Keratinocyte (primary cell): Measurements from ENCODE around the gene FAM83C. TPM values are rescaled to one million over a fixed set of nuclear protein-coding genes. Genes with fewer than 3 reads are reported as not detected.

Experiments
- DNase-seq: peaks from one replicate; pipeline ENCODE4 v3.0.0-alpha.2; 2011; ENCODE audit warnings: low read depth, missing footprints, low spot score
- FAIRE-seq: peaks from 2 replicates; lab custom pipeline; 2011; peaks lifted over from hg19 to GRCh38; lab: Jason Lieb, UNC
- H2AFZ ChIP-seq: 2 replicates; pipeline ENCODE4 v1.6.0; 2012; ENCODE audit warnings: low read length, control low read depth, inconsistent platforms; ENCODE audit not compliant: control insufficient read depth
- H3K27ac ChIP-seq: 2 replicates; pipeline ENCODE4 v1.5.1; 2011; ENCODE audit warnings: low read length; ENCODE audit not compliant: control insufficient read depth, insufficient read depth
- H3K27me3 ChIP-seq: 3 replicates; pipeline ENCODE4 v1.6.0; 2011; ENCODE audit warnings: low read length; ENCODE audit not compliant: control insufficient read depth, insufficient read depth; ENCODE audit errors: extremely low read depth
- H3K36me3 ChIP-seq, 2 experiments: 2 replicates in 1 of 2; 3 replicates in 1 of 2; pipeline ENCODE4 v1.5.1; 2011; ENCODE audit warnings: low read length in 2 of 2, mild to moderate bottlenecking in 1 of 2; ENCODE audit not compliant: control insufficient read depth in 2 of 2, insufficient read depth in 2 of 2; ENCODE audit errors: extremely low read depth in 1 of 2
- H3K4me1 ChIP-seq: 3 replicates; pipeline ENCODE4 v1.5.1; 2011; ENCODE audit warnings: low read length; ENCODE audit not compliant: control insufficient read depth, insufficient read depth; ENCODE audit errors: extremely low read depth
- H3K4me2 ChIP-seq: 3 replicates; pipeline ENCODE4 v1.6.0; 2011; ENCODE audit warnings: low read depth, low read length; ENCODE audit not compliant: control insufficient read depth, insufficient read depth; ENCODE audit errors: extremely low read depth
- H3K4me3 ChIP-seq, 3 experiments: fragments of 200-600 bp in 1 of 3; sonication (generic) in 1 of 3; 2 replicates in 2 of 3; 3 replicates in 1 of 3; pipeline ENCODE4 v1.5.1; 2011 to 2016; ENCODE audit warnings: low read length in 3 of 3, mild to moderate bottlenecking in 3 of 3, control low read depth in 2 of 3, inconsistent platforms in 1 of 3, low read depth in 1 of 3, mixed read lengths in 1 of 3, mixed run types in 1 of 3, moderate library complexity in 1 of 3; ENCODE audit not compliant: control insufficient read depth in 2 of 3, insufficient read depth in 2 of 3; ENCODE audit errors: extremely low read depth in 1 of 3
- H3K79me2 ChIP-seq: 2 replicates; pipeline ENCODE4 v1.6.0; 2012; ENCODE audit warnings: low read length; ENCODE audit not compliant: control insufficient read depth, insufficient read depth
- H3K9ac ChIP-seq: 3 replicates; pipeline ENCODE4 v1.6.0; 2011; ENCODE audit warnings: low read length; ENCODE audit not compliant: control insufficient read depth, insufficient read depth; ENCODE audit errors: extremely low read depth
- H3K9me1 ChIP-seq: 3 replicates; pipeline ENCODE4 v1.6.0; 2011; ENCODE audit warnings: low read length; ENCODE audit not compliant: control insufficient read depth, insufficient read depth; ENCODE audit errors: extremely low read depth
- H3K9me3 ChIP-seq: 2 replicates; pipeline ENCODE4 v1.5.1; 2012; ENCODE audit warnings: low read depth, low read length; ENCODE audit not compliant: control insufficient read depth
- H4K20me1 ChIP-seq: 3 replicates; pipeline ENCODE4 v1.6.0; 2011; ENCODE audit warnings: low read length; ENCODE audit not compliant: control insufficient read depth, insufficient read depth; ENCODE audit errors: extremely low read depth
- EZH2 ChIP-seq: IDR thresholded peaks from one replicate; pipeline ENCODE4 v1.6.1; 2012; ENCODE audit warnings: inconsistent platforms, mild to moderate bottlenecking, low read length, moderate library complexity
- dilution Hi-C: fragments of 300-500 bp; cut with MboI; formaldehyde crosslinking; loops from one replicate; pipeline ENCODE4 v1.7.0; 2020; ENCODE audit warnings: low sequenced_read_pairs; ENCODE audit not compliant: extremely low pct_ligation_motif_present
- polyA plus RNA-seq, 5 experiments: library from polyadenylated mRNA; depleted of rRNA in 3 of 5; stranded (reverse) in 3 of 5; stranded (forward) in 1 of 5; unstranded in 1 of 5; fragments of >200 nt; gene quantifications; 1 replicate in 1 of 5; 2 replicates in 3 of 5; 3 replicates in 1 of 5; pipeline versions ENCODE4 v1.2.1 to v1.2.3, GENCODE V29; 2011 to 2012; ENCODE audit warnings: missing spikeins in 2 of 5, low read depth in 1 of 5, low replicate concordance in 1 of 5
- TF ChIP-seq, protein P1 (sequence below), 3 experiments: IDR thresholded peaks in 1 of 3; conservative IDR thresholded peaks in 1 of 3; optimal IDR thresholded peaks in 1 of 3; 2 replicates in 2 of 3; 3 replicates in 1 of 3; pipeline versions ENCODE3 to v1.5.1; 2011; ENCODE audit warnings: low read length in 3 of 3, mild to moderate bottlenecking in 3 of 3, moderate library complexity in 2 of 3, control low read depth in 1 of 3, inconsistent platforms in 1 of 3; ENCODE audit not compliant: insufficient read depth in 2 of 3; ENCODE audit errors: extremely low read depth in 1 of 3

FAM83C gene
- polyA plus RNA-seq, 1 donor (not counting 4 experiments of a cell fraction or from before 2014, with no cell fraction given) = 12.4 TPM

DNA sequence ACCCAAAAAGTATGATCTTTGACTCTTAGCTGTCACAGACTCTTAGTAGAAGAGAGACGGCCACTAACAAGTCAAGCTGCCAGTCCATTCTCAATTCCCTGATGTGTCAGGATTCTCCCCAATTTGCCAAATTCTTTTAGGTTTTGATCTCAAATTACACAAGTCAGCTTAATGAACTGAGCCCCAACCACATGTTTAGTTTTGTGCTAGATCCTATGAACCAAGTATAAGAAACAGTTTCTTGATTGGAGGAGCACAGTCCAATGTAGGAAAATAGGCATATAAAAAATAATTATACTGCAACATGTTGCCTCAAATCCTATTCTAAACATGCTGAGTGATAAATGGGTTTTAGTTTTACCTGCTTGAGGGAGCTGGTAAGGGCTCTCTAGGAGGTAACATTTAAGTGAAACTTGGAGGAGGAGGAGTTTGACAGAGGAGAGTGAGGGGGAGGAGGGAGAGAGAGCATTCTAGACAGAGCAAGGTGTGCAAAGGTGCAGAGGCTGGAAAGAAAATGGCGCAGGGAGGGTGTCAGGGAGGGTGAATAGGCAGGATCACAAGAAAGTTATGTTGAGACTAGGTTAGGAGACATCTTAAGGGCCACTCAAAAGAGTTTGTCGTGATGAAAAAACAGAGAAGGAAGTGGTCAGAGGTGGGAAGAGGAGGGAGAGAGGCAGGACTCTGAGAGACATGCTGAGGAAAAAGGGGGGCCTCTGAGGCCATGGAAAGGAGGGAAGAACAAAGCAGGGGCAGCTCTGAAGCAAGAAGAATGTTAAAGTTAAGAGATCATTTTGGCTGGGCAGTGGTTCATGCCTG lies 22.8 kb upstream of the FAM83C start:
- Histone ChIP-seq H3K27me3 (no peaks in the 10 kb centered on the region), H3K27ac (no peak overlapping the region), H2AFZ (no peak overlapping the region), H3K9ac (no peak overlapping the region), H3K79me2 (no peaks in the 10 kb centered on the region), H3K36me3 (peaks cover 0 to 8% of the 10 kb centered on the region in 2 experiments), H3K9me3 (no peaks in the 10 kb centered on the region), H3K9me1 (no peaks in the 10 kb centered on the region), H4K20me1 (no peaks in the 10 kb centered on the region), H3K4me2 (no peak overlapping the region), H3K4me1 (peaks cover 65% of the 10 kb centered on the region), H3K4me3 (no peak overlapping the region)
- dilution Hi-C loops = no loop called here
- TF ChIP-seq EZH2 = no peak
- TF ChIP-seq, protein P1, sequence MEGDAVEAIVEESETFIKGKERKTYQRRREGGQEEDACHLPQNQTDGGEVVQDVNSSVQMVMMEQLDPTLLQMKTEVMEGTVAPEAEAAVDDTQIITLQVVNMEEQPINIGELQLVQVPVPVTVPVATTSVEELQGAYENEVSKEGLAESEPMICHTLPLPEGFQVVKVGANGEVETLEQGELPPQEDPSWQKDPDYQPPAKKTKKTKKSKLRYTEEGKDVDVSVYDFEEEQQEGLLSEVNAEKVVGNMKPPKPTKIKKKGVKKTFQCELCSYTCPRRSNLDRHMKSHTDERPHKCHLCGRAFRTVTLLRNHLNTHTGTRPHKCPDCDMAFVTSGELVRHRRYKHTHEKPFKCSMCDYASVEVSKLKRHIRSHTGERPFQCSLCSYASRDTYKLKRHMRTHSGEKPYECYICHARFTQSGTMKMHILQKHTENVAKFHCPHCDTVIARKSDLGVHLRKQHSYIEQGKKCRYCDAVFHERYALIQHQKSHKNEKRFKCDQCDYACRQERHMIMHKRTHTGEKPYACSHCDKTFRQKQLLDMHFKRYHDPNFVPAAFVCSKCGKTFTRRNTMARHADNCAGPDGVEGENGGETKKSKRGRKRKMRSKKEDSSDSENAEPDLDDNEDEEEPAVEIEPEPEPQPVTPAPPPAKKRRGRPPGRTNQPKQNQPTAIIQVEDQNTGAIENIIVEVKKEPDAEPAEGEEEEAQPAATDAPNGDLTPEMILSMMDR (optimal IDR thresholded peaks at IDR 0.05 in 1 of 3, IDR thresholded peaks at IDR 0.05 in 1 of 3, conservative IDR thresholded peaks at IDR 0.05 in 1 of 3; ENCODE audit: extremely low read depth in 1 of 3, insufficient read depth in 2 of 3, low read length in 3 of 3) = no peak
- DNase-seq = no peak
- no peak for FAIRE-seq

DNA sequence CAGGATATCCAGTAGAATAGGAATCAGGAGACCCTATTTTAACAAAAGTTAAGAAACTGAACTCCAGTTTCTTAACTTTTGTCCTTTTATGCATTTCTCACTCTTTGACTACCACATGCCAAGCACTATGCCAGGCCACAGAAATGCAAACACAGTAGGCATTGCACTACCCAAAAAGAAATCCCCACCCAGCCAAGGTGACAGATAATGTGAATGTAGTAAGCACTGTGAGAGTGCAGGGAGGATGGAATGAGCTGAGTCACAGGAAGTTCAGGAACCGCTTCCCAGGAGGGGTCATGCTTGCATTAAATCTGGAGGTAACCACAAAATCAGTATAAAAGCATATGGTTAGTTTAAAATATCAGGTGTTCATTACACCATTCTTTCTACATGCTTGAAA lies 20.1 kb upstream of the FAM83C start:
- no peak for TF ChIP-seq EZH2
- TF ChIP-seq, protein P1 (optimal IDR thresholded peaks at IDR 0.05 in 1 of 3, IDR thresholded peaks at IDR 0.05 in 1 of 3, conservative IDR thresholded peaks at IDR 0.05 in 1 of 3; ENCODE audit: extremely low read depth in 1 of 3, insufficient read depth in 2 of 3, low read length in 3 of 3) = peak in 1 of 3 experiments; percentile 21
- peak overlapping the region; percentile 23 for H3K9ac ChIP-seq

More for the DNA sequence above, 20.1 kb upstream of the FAM83C start:
- DNase-seq = no peak
- FAIRE-seq = peak; percentile 89
- Histone ChIP-seq H3K4me1 (peaks cover 65% of the 10 kb centered on the region), H3K4me2 (peak overlapping the region; percentile 43), H3K79me2 (no peaks in the 10 kb centered on the region), H4K20me1 (no peaks in the 10 kb centered on the region), H3K27me3 (no peaks in the 10 kb centered on the region), H3K27ac (peak overlapping the region; percentile 74), H3K9me3 (no peaks in the 10 kb centered on the region), H2AFZ (no peak overlapping the region), H3K4me3 (no peak overlapping the region), H3K36me3 (peaks cover 0 to 5% of the 10 kb centered on the region in 2 experiments), H3K9me1 (no peaks in the 10 kb centered on the region)
- dilution Hi-C loops = no loop called here
